GM21723 (cell line): ENCODE results near the gene FHAD1.
"Not testable (repeated sequence)": the region's sequence is repeated elsewhere in the genome, so short reads cannot be mapped to it uniquely, and the experiment has no call there.

ENCODE experiments used
- ATAC-seq: cut with Tn5 transposase; IDR thresholded peaks from one replicate; pipeline ENCODE4 v1.9.1; 2021; ENCODE audit warnings: mild to moderate bottlenecking, moderate library complexity; ENCODE audit not compliant: unreplicated experiment

FHAD1 gene

GRCh38 chr1:15430787-15431570 is 184.0 kb downstream of the FHAD1 start:
- ATAC-seq: no peak

DNA sequence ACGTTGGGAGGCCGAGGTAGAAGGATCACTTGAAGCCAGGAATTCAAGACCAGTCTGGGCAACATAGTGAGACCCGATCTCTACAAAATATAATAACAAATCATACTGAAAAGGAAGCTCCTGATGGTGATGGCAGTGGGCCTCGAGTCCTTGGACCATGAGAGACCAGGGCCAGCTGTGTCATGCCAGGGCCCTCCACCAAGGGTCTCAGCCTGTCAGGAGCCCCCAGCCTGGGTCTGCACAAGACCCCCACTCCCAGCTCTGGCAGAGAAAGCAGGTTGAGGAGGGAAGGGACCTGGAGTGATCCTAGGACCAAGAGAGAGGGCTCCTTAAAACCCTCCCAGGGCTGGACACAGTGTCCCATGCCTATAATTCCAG is 184.5 kb downstream of the FHAD1 start:
- no peak for ATAC-seq

DNA sequence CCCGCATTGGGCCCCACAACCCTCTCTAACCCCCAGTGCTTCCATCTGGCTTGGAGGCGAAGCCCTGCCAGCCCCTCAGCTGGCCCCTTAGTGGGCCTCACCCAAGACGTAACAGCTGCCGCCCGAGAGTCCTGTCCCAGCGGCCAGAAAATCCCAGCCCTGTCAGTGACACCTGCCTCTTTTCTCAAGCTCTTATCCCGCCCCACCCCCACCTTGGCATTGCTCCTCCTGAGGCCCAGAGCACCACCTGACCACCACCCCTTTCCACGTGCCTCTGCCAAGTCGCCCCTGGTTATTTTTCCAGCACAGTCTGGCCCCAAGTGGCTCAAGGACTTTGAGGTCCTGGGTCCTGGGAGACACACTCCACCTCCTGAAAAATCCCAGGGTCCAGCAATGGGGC is 185.3 kb downstream of the FHAD1 start:
- ATAC-seq: no peak

DNA sequence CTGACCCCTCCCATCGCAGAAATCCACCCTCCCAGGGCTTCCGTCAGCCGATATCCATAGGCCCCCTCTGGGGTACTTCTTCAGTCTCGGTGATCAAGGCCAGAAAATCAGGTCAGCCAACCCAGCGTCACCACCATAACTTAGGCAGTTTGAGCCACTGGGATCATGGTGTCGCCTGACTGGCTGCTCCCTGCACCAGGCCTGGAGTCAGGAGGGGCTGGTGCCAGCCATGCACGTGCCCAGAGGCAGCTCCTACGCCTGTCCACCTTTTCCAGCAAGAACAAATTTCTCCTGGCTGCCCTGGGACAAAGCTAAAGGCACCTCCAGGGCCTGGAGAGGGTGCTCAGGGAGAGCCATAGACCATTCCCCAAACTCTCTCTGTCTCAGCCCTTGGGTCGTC is 186.4 kb downstream of the FHAD1 start:
- no peak for ATAC-seq

DNA sequence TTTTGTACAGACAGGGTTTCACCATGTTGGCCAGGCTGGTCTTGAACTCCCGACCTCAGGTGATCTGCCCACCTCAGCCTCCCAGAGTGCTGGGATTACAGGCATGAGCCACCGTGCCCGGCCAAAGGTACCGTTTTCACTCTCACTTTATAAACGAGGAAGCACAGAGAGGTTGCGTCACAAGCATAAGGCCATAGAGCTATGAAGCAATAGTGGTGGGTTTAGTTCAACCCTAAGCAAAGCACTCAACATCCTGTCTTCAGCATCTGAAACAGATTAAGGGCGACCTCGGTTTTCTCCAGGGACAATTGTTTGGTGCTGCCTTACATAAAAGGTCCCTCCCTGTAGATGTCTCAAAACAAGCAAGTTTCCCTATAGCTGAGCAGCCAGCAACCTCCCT is 187.7 kb downstream of the FHAD1 start:
- ATAC-seq: not testable (repeated sequence)

GRCh38 chr1:15435239-15436077 is 188.4 kb downstream of the FHAD1 start:
- ATAC-seq: no peak

DNA sequence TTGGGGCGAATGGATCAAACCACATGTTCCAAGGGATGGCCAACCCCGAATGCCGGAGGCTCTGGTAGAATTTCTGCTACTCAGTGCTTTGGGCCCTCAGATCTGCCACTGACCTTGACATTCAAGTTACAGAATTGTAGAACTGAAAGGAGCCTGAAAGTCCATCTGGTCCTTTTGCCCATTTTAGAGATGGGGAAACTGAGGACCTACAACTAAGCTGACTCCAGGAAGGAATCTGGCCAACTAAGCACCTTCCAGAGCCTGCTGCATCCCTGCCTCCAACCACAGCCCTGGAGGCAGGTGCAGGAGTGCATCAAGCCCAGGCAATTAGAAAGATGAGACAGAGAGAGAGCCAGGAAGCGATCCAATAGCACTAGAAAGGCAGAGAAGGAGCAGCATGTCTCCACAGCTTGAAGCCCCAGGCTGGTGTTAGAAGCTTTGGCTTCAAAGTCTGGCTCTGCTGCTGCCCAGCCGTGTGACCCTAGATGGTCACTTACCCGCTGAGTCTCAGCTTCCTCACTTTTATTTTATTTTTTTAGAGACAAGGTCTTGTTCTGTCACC is 189.9 kb downstream of the FHAD1 start:
- ATAC-seq: no peak

DNA sequence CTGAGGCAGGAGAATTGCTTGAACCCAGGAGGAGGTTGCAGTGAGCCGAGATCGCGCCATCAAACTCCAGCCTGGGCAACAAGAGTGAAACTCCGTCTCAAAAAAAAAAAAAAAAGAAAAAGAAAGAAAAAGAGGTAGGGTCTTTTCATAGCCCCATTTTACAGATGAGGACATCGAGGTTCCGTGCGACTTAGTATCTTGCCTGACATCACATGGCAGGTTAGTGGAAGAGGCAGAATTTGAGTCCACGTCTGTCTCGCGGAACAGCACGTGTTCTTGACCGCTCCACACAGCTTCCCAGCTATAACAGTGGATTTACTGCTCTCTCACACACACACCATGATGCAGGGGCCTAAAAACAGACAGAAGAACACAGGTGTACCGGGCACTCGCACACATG is 192.3 kb downstream of the FHAD1 start:
- no peak for ATAC-seq

GRCh38 chr1:15440357-15440756 is 193.3 kb downstream of the FHAD1 start:
- no peak for ATAC-seq

DNA sequence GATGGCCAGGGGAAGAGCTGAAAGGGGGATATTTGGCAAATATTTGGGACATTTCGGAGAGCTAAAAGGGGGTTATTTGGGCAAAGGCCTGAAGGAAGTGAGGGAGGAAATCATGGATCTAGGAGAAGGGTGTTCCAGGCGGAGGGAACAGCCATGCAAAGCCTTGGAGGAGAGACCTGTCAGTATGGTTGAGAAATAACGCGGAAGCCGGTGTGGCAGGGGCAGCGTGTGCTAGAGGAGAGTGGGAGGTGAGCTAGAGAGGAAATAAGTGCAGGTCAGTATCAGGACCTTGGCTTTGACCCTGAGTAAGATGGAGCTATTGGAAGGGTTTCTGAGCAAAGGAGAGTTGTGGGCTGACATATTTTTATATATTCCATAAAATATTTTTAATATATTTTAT is 194.2 kb downstream of the FHAD1 start:
- no peak for ATAC-seq

GRCh38 chr1:15442119-15442518 is 195.1 kb downstream of the FHAD1 start:
- no peak for ATAC-seq

GRCh38 chr1:15442759-15443158 is 195.7 kb downstream of the FHAD1 start:
- ATAC-seq: no peak

DNA sequence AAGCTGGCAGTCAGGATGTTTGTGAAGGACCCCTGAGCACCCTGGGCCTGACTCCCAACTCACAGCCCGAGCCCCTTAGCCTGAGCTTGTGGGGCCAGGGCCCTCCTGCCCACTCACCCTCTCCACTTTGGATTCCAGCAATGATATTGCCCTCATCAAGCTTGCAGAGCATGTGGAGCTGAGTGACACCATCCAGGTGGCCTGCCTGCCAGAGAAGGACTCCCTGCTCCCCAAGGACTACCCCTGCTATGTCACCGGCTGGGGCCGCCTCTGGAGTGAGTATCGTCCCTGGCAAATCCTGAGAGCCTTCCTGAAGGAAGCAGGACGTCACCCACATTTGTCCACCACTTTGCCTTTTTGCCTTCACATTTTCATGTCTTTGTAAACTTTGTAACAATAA is 196.3 kb downstream of the FHAD1 start:
- ATAC-seq: no peak

DNA sequence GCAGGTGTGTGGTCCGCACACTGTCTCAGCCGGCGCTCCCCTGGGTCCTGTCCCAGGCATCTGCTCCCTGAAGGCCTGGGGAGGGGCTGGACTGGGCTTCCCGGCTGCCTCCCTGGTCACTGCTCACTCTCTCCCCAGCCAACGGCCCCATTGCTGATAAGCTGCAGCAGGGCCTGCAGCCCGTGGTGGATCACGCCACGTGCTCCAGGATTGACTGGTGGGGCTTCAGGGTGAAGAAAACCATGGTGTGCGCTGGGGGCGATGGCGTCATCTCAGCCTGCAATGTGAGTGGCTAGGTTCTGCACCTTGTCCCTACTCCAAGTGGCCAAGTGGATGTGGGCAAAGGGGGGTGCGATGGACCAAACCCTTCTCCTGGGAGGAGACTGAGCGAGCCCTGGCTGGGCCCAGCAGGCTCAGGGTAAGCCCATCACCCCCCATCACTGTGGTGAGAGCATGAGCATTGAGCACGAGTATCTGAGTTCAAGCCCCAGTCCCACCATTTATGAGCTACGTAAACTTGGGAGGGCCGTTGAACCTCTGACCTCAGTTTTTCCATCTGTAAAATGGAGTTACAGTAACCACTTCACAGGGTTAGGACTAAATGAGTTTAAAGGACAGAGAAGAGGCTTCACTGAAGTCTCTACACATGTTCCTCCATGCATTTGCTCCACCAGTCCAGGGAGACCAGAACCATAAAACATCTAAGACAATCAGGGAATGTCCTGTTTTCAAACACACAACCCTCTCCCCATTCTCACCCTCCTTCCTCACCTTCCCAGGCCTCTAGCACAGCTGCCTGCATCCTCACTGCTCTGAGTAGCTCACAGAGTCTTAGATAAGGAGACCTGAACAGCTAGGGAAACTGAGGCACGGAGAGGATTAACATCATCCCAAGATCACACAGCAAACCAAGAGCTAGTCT is 197.7 kb downstream of the FHAD1 start:
- ATAC-seq: no peak

DNA sequence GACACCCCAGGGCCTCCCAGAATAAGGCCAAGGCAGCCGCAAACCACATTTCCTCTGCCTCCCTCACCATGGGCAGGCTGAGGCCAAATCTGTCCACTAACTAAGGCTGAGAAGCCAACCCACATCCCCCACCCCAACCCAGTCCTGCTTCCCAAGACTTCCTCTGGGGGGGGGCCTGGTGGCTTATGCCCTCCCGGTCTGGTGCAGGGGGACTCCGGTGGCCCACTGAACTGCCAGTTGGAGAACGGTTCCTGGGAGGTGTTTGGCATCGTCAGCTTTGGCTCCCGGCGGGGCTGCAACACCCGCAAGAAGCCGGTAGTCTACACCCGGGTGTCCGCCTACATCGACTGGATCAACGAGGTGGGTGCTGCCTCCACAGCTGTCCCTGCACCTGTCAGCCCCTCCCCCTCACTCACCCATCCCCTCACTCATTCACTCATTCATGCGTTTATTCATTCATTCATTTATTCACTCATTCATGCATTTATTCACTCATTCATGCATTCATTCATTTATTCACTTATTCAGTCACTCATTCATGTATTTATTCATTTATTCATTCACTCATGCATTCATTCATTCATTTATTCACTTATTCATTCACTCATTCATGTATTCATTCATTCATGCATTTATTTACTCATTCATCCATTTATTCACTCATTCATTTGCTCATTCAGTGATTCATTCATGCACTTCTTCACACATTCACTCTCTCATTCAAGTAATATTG is 198.5 kb downstream of the FHAD1 start:
- no peak for ATAC-seq

GRCh38 chr1:15446212-15446611 is 199.2 kb downstream of the FHAD1 start:
- no peak for ATAC-seq
